ENCODE data around the gene ZEB1.

Gene ZEB1

DNA sequence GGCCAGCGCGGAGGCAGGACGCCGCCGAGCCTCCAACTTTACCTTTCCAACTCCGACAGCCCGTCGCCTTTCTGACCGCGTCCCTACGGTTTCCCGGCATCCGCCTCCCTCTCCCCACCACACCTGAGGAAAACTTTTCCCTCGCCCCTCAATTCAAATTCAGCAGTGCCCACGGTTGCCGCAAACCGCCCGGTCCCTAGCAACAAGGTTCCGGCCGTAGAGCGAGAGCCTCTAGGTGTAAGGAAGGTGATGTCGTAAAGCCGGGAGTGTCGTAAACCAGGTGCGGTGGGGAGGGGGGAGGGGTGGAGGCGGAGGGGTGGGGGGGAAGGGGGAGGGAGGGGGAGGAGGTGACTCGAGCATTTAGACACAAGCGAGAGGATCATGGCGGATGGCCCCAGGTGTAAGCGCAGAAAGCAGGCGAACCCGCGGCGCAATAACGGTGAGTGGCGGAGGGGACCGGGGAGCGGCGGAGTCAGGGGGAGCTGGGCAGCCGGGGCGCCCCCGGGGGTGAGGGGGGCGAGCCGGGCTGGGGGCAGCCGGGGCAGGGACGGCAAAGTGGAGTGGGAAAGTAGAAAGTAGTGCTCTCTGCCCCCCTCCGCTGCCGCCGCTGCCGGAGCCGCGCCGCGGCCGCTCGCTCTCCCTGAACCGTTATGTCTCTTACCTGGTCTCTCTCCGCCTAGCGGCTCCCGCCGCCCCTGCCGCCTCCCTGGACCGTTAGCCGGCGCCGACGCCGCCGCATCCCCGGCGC, at the start of gene ZEB1:
Gene ZEB1 (plus strand): TSS at position 363 of the 748 bp plus-strand sequence. CDS start 19 bp downstream, at position 382.
- peak; percentile 95 for DNase-seq

DNA sequence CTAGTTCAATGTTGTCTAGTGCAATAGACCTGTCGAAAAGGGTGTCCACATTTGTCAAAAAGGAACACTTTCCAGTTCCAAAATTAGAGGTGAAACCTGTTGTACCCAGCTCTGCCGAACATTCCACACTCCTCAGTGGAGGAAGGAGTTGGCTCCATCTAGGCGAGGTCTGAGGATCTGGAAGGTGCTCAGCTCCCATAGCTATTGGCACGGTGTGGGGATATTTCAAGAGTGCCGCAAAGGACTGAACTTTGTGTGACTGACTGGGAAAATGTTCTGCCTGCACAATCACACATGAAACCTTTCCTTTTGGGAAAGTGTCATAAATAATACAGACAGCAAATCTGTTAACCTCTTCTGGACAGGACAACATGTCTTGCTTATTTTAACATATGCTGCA, 48.1 kb upstream of the ZEB1 start:
- no peak for DNase-seq

DNA sequence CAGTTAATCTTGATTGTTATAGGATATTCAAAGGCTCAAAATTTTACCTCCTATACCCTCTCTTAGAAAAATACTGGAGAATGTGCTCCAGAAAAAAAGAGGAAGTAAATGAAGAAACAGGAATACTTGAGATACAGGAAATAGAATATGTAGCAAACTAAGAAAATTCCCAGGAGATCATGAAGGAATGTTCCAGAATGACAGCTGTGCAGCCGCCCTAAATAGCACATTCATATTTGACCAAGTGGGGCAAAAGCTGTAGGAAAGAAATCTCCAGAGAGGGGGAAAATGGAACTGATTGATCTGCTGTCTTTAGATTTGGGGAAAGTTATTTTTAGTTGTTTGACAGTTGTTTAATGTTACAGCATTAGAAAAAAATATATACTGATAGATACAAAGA, 46.2 kb upstream of the ZEB1 start:
- DNase-seq = no peak

- DNase-seq = no peak
These were observed 45.2 kb upstream of the ZEB1 start for GRCh38 chr10:31273789-31274188.

DNA sequence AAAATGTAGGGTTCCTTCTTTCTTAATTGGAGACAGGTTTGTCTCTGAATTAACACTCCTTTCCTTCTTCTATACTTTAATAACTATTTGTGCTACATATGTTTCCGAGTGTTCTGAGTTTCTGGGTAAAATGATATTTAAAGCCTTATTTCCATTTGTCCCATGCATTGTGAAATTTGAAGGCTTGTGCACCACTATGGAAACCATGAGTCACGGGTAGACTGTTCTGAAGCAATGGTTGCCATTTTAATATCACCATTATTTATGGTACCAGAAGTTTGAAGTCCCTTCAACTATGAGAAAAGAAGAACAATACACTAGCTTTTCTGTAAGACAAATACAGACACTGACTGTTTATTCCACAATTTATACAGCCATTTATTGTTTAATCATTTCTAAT, 44.7 kb upstream of the ZEB1 start:
- no peak for DNase-seq

DNA sequence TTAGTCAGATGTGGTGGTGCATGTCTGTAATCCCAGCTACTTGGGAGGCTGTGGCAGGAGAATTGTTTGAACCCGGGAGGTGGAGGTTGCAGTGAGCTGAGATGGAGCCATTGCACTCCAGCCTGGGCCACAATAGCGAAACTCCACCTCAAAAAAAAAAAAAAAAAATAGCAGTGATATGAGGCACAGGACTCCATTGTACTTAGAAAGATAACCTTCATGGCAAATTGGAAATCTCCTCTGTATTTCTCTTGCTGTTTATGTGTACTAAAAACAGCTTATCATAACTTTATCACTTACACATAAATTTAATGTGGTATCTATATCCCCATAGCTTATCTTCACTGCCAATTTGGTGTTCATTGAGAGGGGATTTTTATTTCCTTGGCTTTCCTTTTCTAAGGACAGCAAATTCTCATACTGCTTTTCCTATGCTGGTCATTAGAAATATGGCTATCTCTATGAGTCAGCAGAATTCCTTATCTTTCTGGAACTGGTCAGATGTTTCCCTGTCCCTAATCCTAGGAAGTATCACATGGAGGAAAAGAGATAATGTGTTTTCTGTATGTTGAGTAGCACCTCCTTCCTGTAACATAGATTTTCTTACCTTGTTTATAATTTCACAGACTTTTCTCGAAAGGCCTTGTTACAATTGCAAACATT, 40.6 kb upstream of the ZEB1 start:
- no peak for DNase-seq

GRCh38 chr10:31280972-31281371, 38.0 kb upstream of the ZEB1 start:
- no peak for DNase-seq

GRCh38 chr10:31288001-31288400, 31.0 kb upstream of the ZEB1 start:
- DNase-seq = no peak

GRCh38 chr10:31288962-31289361, 30.1 kb upstream of the ZEB1 start:
- no peak for DNase-seq

DNA sequence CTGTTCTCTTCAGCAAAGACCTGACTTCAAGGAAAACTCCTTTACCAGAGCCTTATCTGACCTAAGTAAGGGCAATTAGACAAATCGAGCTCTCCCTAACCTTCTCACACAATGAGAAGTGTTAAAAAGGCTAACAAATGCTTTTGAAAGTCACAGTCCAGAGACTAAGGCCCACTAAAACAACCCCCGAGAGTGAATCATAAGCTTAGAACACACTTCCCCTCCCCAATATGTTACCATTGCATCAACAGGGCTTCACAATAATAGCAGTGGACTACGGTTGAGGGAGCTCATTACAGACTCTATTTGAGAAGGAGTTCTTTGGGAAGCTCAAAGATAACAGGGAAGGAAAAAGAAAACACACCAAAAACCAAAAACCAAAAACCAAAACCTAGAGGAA, 28.6 kb upstream of the ZEB1 start:
- DNase-seq = no peak

- no peak for DNase-seq
These were observed 27.9 kb upstream of the ZEB1 start for GRCh38 chr10:31291123-31291522.

DNA sequence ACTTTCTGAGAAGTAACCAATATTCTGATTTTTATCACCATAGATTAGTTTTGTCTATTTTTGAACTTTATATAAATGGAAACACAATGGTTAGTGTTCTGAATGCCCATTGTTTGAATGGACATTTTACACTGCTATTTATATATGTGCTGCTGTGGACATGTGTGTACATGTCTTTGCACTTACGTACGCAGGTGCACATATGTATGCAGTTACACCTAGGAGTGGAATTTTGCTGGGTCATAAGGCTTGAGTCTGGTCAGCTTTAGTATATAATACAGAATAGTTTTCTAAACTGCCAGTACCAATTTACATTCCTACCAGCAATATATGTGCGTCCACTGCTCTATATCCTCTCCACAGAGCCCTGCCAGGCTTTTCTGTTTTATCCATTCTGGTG, 24.5 kb upstream of the ZEB1 start:
- DNase-seq = no peak

DNA sequence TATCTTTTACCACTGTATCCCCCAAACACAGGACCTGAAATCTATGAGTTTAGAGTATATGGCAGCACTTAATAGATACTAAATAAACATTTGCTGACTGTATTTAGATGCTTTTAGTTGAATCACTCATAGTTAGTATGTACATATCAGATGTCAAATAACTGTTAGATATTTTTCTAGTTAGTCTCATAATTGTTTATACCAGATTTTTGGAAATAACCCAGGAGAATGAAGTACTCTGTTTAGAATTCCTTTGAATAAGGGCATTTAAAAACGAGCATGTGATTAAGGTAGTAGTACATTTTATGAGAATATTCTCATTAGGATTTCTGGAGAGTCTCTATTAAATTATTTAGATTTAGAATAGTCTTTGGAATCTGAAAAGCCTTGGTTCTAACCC, 22.3 kb upstream of the ZEB1 start:
- no peak for DNase-seq

- DNase-seq = no peak
These were observed 19.9 kb upstream of the ZEB1 start for GRCh38 chr10:31299119-31299518.

- no peak for DNase-seq
These were observed 15.8 kb upstream of the ZEB1 start for GRCh38 chr10:31303212-31303611.

- DNase-seq = no peak
These were observed 14.6 kb upstream of the ZEB1 start for GRCh38 chr10:31304291-31304970.

DNA sequence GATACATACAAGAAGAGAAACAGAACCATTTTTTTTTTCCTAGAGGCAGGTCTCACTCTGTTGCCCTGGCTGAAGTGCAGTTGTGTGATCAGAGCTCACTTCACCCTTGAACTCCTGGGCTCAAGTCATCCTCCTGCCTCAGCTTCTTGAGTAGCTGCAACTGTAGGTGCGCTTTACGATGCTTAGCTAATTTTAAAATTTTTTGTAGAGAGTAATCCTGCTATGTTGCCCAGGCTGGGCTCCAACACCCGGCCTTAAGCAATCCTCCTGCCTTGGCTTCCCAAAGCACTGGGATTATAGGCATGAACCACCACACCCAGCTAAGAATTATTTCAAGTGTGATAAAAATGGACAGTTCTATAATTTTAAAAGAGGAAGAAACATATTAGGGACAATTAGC, 5.6 kb upstream of the ZEB1 start:
- no peak for DNase-seq

DNA sequence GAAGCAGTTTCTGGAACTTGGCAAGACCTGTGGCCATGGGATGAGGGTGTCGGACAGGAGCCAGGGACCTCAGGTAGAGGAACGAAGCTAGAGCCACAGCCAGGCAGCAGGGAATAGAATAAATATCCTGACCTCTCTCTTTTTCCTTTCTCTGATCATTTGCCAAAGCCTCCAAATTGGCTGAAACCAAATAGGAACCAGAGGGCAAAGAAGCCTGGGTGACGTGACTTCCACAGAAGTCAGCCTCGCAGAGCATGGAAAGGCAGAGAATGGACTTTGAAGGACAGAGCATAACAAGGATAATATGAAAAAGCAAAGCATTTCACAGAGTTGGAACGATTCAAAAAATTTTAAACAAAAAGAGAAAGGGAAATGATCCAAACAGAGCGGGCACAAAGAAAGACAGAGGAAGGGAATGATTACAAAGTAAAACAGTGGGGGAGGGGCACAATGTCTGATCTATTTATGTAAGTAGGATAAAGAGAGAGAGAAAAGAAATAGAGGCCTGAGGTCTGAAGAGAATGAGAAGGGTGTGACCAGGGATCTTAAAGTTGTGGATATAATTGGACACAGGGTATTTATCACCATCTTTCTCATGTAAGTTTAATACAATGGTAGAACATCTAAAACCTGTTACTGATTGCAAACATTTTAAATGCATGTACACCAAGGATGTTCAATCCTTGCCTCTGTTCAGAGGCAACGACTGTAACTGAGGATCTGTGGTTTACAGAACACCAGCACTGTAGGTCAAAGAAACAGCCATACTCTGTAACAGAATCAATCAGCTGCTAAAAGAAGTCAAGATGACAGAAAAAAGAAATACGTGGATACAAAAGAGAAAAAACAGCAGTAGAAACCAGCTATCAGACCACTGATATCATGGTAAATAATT, 4.5 kb upstream of the ZEB1 start:
- no peak for DNase-seq

DNA sequence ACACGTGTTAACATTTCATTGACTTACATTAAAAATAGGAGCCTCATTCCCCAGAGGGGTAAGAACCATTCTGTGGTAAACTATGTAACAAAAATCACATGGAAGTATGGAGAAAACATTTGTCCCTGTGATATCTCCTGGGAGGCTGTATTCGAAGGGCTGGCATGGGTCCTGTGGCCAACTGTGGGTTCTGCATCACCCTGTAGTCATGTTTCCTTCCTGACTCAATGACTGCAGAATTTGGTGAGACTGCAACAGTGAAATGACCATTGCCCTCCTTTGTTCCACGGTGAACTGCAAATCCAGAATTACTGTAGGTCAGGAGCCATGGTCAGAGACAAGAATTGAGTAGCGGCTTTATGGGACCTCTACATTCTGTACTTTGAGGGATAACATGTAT, 3.6 kb upstream of the ZEB1 start:
- no peak for DNase-seq

DNA sequence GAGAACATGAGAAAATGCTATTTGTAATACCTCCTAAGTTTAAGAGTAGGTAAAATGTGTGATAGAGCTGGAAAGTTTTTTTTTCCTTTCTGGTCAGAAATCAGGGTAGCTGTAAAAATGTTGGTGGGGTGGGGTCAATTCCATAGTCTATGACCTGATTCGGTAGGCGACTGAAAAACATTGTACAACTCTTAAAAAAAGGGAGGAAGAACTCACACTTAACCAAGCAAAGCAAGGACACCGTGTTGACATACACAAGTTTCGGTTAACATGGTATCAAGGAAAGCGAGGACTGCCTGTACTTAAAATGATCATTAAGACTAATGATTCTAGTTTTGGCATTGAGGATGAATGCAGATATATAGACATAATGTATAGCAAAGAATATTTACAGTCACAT, 1.8 kb upstream of the ZEB1 start:
- DNase-seq = no peak

- peak; percentile 86 for DNase-seq
These were observed 1.2 kb upstream of the ZEB1 start for GRCh38 chr10:31317652-31318381.

DNA sequence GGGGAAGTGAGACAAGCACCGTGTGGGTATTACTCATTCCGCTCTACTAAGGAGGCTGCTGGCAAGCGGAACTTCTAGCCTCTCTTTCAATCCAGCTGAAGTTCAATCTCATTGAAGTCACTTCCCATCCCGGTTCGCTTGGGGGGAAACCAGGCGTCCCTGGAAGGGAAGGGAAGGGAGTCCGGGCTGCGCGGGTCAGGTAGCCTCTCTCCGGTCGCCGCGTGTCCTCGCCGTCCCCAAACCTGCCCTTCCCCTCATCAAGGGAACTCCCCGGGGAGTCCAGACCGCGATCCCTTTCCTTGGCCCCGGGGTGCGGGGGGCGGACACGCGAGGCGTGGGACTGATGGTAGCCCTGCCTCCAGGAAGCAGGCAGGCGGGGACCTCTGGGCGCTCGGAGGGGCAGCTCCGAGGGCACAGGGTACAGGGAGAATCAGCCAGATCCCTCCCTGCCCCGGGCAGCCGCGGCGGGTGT, 598 bp upstream of the ZEB1 start:
- DNase-seq = peak; percentile 74

Data from stimulated activated CD4-positive, alpha-beta T cell treated with anti-CD3 and anti-CD28 coated beads, Interleukin-15, amount 100 ng/mL, for 24 hours (primary cell).